GM19395 (cell line): ENCODE measurements around the gene NAT10.

Experiments used
- ATAC-seq: cut with Tn5 transposase; IDR thresholded peaks from one replicate; pipeline ENCODE4 v1.9.1; 2021; ENCODE audit warnings: mild to moderate bottlenecking, moderate library complexity; ENCODE audit not compliant: unreplicated experiment

Gene NAT10

GRCh38 chr11:34184505-34185015 lies 79.1 kb downstream of the NAT10 start:
- ATAC-seq: no peak

- no peak for ATAC-seq
Measured at GRCh38 chr11:34185926-34186841, 80.8 kb downstream of the NAT10 start.

- no peak for ATAC-seq
Measured at GRCh38 chr11:34188181-34188580, 82.8 kb downstream of the NAT10 start.

GRCh38 chr11:34189191-34189590 lies 83.8 kb downstream of the NAT10 start:
- no peak for ATAC-seq

- no peak for ATAC-seq
Measured at GRCh38 chr11:34190192-34191139, 85.0 kb downstream of the NAT10 start.

GRCh38 chr11:34191578-34191977 lies 86.1 kb downstream of the NAT10 start:
- no peak for ATAC-seq

- ATAC-seq: no peak
Measured at GRCh38 chr11:34192481-34193401, 87.3 kb downstream of the NAT10 start.

- no peak for ATAC-seq
Measured at GRCh38 chr11:34194576-34195335, 89.3 kb downstream of the NAT10 start.
